HG03571 (cell line): Measurements from ENCODE around the gene DRD4.

Experiments used
- ATAC-seq: cut with Tn5 transposase; IDR thresholded peaks from one replicate; pipeline ENCODE4 v1.9.1; 2021; ENCODE audit not compliant: unreplicated experiment

The DRD4 gene

GRCh38 chr11:620935-621814, 15.9 kb upstream of the DRD4 start:
- ATAC-seq, result no peak

DNA sequence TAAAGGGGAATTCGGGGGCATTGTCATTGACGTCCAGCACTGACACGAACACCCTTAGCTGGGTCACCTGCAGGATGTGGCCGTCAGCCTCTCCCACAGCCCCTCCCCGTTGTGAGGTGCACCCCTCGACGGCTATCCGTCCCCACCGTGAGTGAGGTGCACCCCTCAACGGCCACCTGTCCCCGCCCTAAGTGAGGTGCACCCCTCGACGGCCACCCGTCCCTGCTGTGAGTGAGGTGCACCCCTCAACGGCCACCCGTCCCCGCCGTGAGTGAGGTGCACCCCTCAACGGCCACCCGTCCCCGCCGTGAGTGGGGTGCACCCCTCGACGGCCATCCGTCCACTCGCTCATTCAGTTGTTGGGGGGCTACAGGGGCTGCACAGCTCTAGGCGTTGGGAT, 15.2 kb upstream of the DRD4 start:
- no peak for ATAC-seq

GRCh38 chr11:623349-623869, 13.7 kb upstream of the DRD4 start:
- no peak for ATAC-seq

DNA sequence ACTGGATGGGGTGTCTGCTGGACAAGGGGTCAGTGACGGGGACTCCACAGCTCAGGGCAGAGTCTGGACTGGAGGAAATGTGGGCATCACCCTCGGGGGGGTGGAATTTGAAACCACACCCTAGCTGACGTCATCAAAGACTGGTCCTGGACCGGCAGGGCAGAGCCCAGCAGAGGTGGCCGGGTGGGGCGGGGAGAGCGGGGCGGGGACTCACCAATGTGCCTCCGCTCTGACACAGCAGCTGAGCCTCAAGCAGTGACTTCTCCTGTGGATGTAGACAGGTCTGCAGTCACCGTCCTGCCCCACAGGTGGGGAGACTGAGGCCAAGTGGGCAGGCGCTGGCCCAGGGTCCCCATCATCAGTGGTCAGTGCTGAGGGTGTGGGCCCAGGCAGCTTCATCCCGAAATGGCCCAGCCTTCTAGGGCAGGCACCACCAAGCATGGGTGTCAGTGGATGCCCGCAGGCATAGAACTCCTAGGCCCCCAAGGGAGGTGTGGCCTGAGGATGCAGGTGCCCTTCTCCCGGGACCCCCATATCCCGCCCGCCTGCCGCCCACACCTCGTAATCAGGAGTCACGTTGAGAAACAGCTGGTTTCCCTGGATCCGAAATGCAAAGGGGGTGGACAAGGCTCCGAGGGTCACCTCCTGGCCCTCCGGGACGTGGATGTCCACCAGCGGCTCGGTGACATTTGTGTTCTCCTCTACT, 12.9 kb upstream of the DRD4 start:
- ATAC-seq, result no peak

GRCh38 chr11:624705-625635, 12.1 kb upstream of the DRD4 start, which contains the start of gene CDHR5:
TSS of gene CDHR5 (minus strand) at chr11:624955. CDS start at chr11:624902, 53 bp downstream.
- ATAC-seq, result no peak

- ATAC-seq, result no peak
Observed at GRCh38 chr11:625636-626268, 11.3 kb upstream of the DRD4 start.

DNA sequence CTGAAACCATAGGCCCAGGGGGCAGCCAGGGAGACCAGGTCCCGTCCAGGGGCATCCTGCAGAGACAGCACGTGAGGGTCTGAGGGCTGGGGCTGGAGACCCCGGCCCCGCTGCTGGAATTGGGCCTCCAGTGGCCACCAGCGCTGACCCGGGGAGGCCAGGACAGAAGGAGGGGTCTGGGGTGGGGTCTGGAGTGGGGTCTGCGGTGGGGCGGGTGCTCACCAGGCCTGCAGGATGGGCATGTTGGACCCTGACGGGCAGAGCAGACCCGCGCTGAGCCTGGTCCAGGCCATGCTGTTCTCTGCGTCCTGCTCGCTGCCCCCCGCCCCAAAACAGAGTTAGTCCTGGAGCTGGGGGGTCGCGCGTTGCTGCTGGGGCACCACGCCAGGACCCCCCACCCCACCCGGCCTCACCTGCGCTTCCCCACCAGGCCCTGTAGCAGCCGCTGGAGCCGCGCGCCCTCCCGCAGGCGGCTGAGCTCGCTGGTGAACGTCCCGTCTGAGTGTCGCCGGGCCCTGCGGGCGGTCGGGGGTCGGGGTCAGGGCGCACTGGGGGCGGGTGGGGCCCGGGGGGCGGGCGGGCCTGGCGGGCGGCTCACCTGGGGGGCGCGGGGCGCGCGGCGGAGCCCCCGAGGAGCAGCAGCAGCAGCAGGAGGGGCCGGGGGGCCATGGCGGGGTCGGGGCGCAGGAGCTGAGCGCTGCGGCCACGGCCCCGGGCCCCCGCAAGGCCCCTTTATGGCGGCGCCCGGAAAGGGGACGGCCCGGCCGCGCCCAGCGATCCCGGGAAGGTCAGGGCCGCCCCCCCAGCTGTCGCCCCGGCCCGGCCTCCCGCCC, 10.4 kb upstream of the DRD4 start, which contains the start of gene SCT:
Gene SCT (minus strand): TSS at position 707 of the 833 bp plus-strand sequence. CDS start 38 bp downstream, at position 669.
- ATAC-seq, result no peak

GRCh38 chr11:627308-627576, 9.8 kb upstream of the DRD4 start:
- no peak for ATAC-seq

- ATAC-seq, result no peak
Observed at GRCh38 chr11:628056-628455, 9.0 kb upstream of the DRD4 start.

DNA sequence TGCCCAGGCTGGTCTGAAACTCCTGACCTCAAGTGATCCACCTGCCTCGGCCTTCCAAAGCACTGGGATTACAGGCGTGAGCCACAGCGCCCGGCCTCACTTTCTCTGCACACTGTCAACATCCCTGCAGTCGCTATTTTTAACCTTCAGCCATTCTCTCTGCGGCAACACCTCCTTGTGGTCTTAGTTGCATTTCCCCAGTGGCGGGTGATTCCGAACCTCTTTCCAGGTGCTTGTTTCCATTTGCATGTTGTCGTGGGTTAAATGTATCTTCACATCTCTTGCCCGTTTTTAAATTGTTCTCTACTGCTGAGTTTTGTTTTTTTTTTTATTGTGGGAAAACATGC, 7.9 kb upstream of the DRD4 start:
- no peak for ATAC-seq

DNA sequence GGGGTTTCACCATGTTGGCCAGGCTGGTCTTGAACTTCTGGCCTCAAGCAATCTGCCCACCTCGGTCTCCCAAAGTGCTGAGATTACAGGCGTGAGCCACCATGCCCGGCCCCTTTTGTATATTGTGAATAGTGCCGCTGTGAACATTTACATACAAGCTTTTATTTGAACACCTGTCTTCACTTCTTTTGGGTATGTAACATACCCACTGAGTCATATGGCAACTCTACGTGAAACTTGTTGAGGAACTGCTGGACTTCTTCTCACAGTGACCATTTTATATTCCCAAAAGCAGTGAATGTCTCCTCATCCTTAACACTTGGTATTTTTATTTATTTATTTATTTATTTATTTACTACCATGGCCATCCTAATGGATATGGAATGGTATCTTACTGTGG, 6.2 kb upstream of the DRD4 start:
- no peak for ATAC-seq

DNA sequence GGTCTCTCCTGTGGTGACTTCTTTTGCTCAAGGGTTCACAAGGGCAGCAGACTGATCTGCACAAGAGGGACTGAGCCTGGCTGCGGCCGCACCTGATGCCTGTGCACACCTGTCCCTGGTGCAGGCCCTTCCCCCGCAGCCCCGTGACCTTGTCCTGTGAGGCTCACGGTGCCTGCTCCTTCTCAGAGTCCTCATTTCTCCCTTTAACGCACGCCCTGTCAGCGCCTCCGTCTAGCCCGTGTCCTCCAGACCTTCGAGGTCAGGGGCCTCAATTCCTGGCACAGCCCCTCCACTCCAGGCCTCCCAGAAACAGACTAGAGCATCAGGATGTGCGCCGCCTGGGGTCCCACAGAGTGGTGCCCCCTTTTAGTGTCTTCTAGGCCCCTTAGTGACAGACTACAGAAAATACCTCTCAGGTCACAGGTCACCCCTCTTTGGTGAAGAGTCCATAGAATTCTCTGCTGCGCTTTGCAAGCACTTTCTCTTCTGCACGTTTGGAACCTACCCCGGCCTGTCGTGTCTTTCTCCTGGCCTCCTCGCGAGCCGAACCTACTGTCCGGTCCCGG, 1.0 kb upstream of the DRD4 start:
- ATAC-seq, result no peak

DNA sequence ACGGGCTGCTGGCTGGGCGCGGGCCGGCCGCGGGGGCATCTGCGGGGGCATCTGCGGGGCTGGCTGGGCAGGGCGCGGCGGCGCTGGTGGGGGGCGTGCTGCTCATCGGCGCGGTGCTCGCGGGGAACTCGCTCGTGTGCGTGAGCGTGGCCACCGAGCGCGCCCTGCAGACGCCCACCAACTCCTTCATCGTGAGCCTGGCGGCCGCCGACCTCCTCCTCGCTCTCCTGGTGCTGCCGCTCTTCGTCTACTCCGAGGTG, 194 bp downstream of the DRD4 start:
- ATAC-seq, result no peak

DNA sequence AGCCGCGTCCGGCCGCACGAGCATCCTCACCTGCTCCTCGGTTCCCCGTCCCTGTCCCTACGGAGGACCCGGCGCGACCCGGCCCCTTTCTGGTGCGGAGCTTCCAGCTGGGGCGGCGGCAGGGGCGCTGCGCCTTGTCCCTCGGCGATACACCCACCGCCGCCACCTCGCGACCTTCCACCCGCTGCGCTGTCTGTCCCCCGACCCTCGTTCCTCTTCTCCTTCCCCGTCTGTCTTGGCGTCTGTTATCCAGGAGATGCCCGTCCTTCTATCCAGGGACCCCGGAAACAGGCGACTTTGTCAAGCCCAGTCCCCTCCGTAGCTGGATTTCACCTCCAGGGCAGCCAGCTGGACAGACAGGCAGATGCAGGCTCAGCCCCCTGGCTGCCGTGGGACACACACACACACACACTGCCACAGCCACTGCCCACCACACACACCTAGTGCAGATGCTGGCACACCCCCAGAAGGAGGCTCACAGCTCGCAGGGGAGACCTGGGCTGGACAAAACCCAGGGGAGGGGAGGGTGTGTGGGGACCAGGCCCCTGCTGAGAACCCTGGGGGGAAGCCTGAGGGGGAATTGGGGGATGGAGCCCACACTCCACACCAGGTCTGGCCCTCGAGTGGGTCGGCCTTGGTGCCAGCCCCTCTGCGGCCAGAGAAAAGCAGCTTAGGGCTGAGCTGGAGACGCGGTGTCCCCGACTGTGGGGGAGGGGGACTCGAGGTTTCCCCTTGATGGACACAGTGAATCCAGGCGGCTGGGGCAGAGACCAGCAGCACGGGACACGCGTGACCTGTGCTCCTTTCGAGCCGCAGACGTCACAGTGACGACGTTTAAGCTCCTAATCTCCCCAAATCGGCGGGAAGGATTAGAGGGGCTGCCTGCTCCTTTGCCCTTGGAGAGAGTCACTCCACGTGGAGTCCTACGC, 788 bp downstream of the DRD4 start:
- no peak for ATAC-seq

- ATAC-seq, result no peak
Observed at GRCh38 chr11:638631-639331, 1.7 kb downstream of the DRD4 start.

- ATAC-seq, result no peak
Observed at GRCh38 chr11:639332-639955, 2.4 kb downstream of the DRD4 start.

DNA sequence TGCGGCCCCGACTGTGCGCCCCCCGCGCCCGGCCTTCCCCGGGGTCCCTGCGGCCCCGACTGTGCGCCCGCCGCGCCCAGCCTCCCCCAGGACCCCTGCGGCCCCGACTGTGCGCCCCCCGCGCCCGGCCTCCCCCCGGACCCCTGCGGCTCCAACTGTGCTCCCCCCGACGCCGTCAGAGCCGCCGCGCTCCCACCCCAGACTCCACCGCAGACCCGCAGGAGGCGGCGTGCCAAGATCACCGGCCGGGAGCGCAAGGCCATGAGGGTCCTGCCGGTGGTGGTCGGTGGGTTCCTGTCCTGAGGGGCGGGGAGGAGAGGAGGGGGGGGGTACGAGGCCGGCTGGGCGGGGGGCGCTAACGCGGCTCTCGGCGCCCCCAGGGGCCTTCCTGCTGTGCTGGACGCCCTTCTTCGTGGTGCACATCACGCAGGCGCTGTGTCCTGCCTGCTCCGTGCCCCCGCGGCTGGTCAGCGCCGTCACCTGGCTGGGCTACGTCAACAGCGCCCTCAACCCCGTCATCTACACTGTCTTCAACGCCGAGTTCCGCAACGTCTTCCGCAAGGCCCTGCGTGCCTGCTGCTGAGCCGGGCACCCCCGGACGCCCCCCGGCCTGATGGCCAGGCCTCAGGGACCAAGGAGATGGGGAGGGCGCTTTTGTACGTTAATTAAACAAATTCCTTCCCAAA, 3.1 kb downstream of the DRD4 start:
- ATAC-seq, result no peak
